Tibial nerve (tissue), 3 donors: Measurements from ENCODE around the gene SCCPDH.

Experiments
- CTCF ChIP-seq, 5 experiments: fragments of 200-600 bp in 3 of 5; fragments of 450-650 bp in 2 of 5; sonication (generic) in 3 of 5; IDR thresholded peaks; one replicate each; pipeline ENCODE4 v1.5.1; 2016 to 2019; ENCODE audit warnings: antibody characterized with exemption in 5 of 5, mild to moderate bottlenecking in 3 of 5, moderate library complexity in 2 of 5
- POLR2A ChIP-seq, 2 donors: fragments of 450-650 bp; IDR thresholded peaks; one replicate each; pipeline ENCODE4 v1.6.1; 2017; ENCODE audit warnings: antibody characterized with exemption in 2 of 2, mild to moderate bottlenecking in 2 of 2, moderate library complexity in 2 of 2

DNA sequence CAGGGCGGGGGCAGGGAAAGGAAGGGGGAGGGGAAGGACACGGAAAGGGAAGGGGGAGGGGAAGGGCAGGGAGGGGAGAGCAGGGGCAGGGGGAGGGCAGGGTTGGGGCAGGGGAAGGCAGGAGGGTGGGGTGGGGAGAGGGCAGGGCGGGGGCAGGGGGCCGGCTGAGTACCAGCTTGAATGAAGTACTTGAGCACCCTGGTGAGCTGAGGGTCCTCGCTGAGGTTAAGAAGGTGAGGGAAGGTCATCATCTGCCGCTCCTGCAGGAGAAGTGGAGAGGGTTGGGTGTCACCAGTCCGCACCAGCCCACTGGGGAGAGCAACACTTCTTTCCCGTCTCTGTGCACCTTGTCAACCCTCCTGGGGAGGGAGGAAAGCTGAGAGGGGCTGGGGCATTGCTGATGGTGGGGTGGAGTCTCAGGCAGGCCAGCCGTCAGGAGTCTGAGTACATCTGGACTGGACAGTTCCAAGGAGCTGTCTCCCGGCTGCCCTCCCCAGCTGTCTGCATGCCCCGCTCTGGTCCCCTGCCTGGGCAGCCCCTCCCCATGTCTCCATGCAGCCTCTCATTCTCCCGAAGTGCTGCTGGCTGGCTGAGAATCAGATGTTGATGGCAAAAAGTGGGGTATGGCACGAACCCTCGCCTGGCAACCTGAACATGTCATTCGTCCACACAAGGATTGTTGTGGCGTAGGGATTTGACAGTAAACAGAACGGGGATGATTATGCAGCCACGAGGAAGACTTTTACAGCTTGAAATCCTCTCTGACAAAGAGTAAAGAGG, 70.0 kb downstream of the SCCPDH start:
- TF ChIP-seq CTCF (IDR thresholded peaks at IDR 0.05) (no peak), POLR2A (IDR thresholded peaks at IDR 0.05) (no peak)
